Ovary (tissue), 9 donors: ENCODE data around the gene EEF1AKMT3. TPM values are rescaled to one million over a fixed set of nuclear protein-coding genes. Genes with fewer than 3 reads are reported as not detected.

ENCODE experiments used
- DNase-seq, 5 donors: peaks; one replicate each; pipeline ENCODE4 v3.0.0-alpha.2; 2019 to 2020
- H3K27ac ChIP-seq, 2 donors: fragments of 200-600 bp; one replicate each; pipeline versions ENCODE4 v1.5.1 to v1.8.0; 2019 to 2022
- H3K27me3 ChIP-seq: fragments of 200-600 bp; one replicate; pipeline ENCODE4 v1.8.0; 2022
- H3K36me3 ChIP-seq: fragments of 200-600 bp; sonication (generic); one replicate; pipeline ENCODE4 v1.5.1; 2019
- H3K4me1 ChIP-seq: one replicate; pipeline ENCODE4 v1.8.1; 2013; ENCODE audit warnings: mild to moderate bottlenecking, moderate library complexity; ENCODE audit not compliant: insufficient read depth
- H3K4me3 ChIP-seq: fragments of 200-600 bp; sonication (generic); one replicate; pipeline ENCODE4 v1.5.1; 2017
- H3K9me3 ChIP-seq, 2 donors: fragments of 200-600 bp in 1 of 2; sonication (generic) in 1 of 2; one replicate each; pipeline versions ENCODE4 v1.5.1 to v1.8.1; 2013 to 2019; ENCODE audit warnings: mild to moderate bottlenecking in 1 of 2, moderate library complexity in 1 of 2
- EP300 ChIP-seq: sonication (generic); formaldehyde crosslinking; IDR thresholded peaks from one replicate; pipeline ENCODE4 v1.6.1; 2017; ENCODE audit warnings: antibody characterized with exemption
- POLR2A ChIP-seq: fragments of 450-650 bp; IDR thresholded peaks from one replicate; pipeline ENCODE4 v1.6.1; 2017; ENCODE audit warnings: antibody characterized with exemption, mild to moderate bottlenecking, moderate library complexity
- WGBS, 3 donors: extraction: QIAGEN DNeasy Blood & Tissue Kit in 1 of 3; methylation state at CpG; one replicate each; pipeline versions ENCODE4 v1.1.5 to v1.1.7; 2013 to 2017; 5-methylcytosine and 5-hydroxymethylcytosine counted together
- intact Hi-C, 4 donors: fragments of 100-400 bp; cut with DNase I; formaldehyde crosslinking; loops; one replicate each; pipeline versions ENCODE4 v1.11.0 to v1.15.1; 2022 to 2023
- polyA plus RNA-seq, 2 donors: library from polyadenylated mRNA; stranded (reverse); fragments of 200-250 nt in 1 of 2; fragments of 350-450 nt in 1 of 2; fragmentation: Illumina TruSeq in 1 of 2; extraction: RNeasy Lipid Tissue Mini Kit (QIAGEN cat#74804) in 1 of 2; gene quantifications; one replicate each; pipeline ENCODE4 v1.2.3, GENCODE V29; 2013 to 2014
- total RNA-seq, 7 donors: library from RNA; depleted of rRNA in 2 of 7; stranded (reverse); fragments of >200 nt in 2 of 7; fragmentation: NEBNext Ultra II Directional in 3 of 7; extraction: Animal tissue kit (Norgen Biotek cat#: 25700) in 3 of 7; gene quantifications; one replicate each; pipeline versions ENCODE4 v1.1.0 to v1.2.4, GENCODE V29; 2016 to 2023
- TF ChIP-seq, protein P1 (sequence below), 3 donors: fragments of 450-650 bp in 2 of 3; fragments of 200-600 bp in 1 of 3; IDR thresholded peaks; one replicate each; pipeline versions ENCODE4 v1.5.1 to v1.8.0; 2016 to 2022; ENCODE audit warnings: antibody characterized with exemption in 3 of 3, mild to moderate bottlenecking in 1 of 3
- donor health status: DM: no; HTN: no; CAD: no; lungs with moderate emphysema.
- donor health status: DM: no; HTN: no; CAD: no.
- donor health status: Bipolar disorder and iron deficiency.
- donor health status: DM: yes; HTN: yes; CAD: no.
- donor health status: DM: no; HTN: no; CAD: no.
- donor health status: DM: yes; HTN: yes; CAD: no.

EEF1AKMT3 gene
- total and polyA plus RNA-seq, 9 donors = 10.4 to 18.0 (median 15.0) TPM

GRCh38 chr12:57755454-57756372 lies 16.7 kb upstream of the EEF1AKMT3 start:
- TF ChIP-seq POLR2A = no peak
- TF ChIP-seq EP300 = no peak
- TF ChIP-seq, protein P1, sequence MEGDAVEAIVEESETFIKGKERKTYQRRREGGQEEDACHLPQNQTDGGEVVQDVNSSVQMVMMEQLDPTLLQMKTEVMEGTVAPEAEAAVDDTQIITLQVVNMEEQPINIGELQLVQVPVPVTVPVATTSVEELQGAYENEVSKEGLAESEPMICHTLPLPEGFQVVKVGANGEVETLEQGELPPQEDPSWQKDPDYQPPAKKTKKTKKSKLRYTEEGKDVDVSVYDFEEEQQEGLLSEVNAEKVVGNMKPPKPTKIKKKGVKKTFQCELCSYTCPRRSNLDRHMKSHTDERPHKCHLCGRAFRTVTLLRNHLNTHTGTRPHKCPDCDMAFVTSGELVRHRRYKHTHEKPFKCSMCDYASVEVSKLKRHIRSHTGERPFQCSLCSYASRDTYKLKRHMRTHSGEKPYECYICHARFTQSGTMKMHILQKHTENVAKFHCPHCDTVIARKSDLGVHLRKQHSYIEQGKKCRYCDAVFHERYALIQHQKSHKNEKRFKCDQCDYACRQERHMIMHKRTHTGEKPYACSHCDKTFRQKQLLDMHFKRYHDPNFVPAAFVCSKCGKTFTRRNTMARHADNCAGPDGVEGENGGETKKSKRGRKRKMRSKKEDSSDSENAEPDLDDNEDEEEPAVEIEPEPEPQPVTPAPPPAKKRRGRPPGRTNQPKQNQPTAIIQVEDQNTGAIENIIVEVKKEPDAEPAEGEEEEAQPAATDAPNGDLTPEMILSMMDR (IDR thresholded peaks at IDR 0.05) = no peak

GRCh38 chr12:57756406-57757341 lies 15.7 kb upstream of the EEF1AKMT3 start:
- Histone ChIP-seq H3K36me3 (no peaks in the 10 kb centered on the region), H3K27me3 (no peaks in the 10 kb centered on the region), H3K4me1 (peaks cover 6% of the 10 kb centered on the region), H3K4me3 (peak overlapping the region; percentile 69), H3K27ac (no peak overlapping the region), H3K9me3 (peaks cover 0 to 10% of the 10 kb centered on the region in 2 donors)
- 76 to 81% (median 77%) methylated on average over 22 of the region's 22 CpGs for WGBS, 3 donors
- no peak for DNase-seq
- TF ChIP-seq POLR2A (no peak), EP300 (no peak)
- TF ChIP-seq, protein P1 (IDR thresholded peaks at IDR 0.05) = no peak
- intact Hi-C loops = no loop called here

More at GRCh38 chr12:57755454-57756372, 16.7 kb upstream of the EEF1AKMT3 start:
- Histone ChIP-seq H3K27me3 (no peaks in the 10 kb centered on the region), H3K9me3 (peaks cover 0 to 10% of the 10 kb centered on the region in 2 donors), H3K36me3 (no peaks in the 10 kb centered on the region), H3K27ac (peak overlapping the region in 1 of 2 donors; percentile 9), H3K4me1 (peaks cover 9% of the 10 kb centered on the region), H3K4me3 (peak overlapping the region; percentile 69)
- DNase-seq = peak in 3 of 5 donors; percentile 55 to 59 (median 55)
- intact Hi-C loops = no loop called here
- WGBS, 3 donors = 2 to 4% (median 3%) methylated on average over 29 to 76 of the region's 76 CpGs

DNA sequence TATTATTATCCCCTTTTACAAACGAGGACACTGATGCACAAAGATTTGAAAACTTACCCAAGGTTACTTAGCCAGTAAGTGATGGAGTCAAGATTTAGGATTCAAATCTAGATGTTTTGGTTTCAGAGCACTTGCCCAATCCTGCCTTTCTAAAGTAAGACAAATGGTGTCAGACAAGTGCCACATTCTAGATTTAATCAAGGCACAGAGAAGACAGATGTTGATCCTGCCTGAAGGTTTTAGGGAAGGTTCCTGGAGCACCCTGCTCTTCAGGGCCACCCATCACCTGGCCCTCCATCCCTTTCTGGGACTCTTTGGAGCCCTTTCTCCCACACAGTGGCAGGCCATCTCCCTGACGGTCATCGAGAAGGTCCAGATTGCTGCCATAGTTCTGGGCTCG lies 14.6 kb upstream of the EEF1AKMT3 start:
- no peak for TF ChIP-seq POLR2A
- no peak for TF ChIP-seq EP300
- TF ChIP-seq, protein P1 (IDR thresholded peaks at IDR 0.05) = no peak
- no peaks in the 10 kb centered on the region for H3K36me3 ChIP-seq
- H3K27me3 ChIP-seq = no peaks in the 10 kb centered on the region
- no peak overlapping the region for H3K4me3 ChIP-seq
- intact Hi-C loops = no loop called here
- H3K9me3 ChIP-seq = peaks cover 0 to 10% of the 10 kb centered on the region in 2 donors
- no peak overlapping the region for H3K27ac ChIP-seq
- DNase-seq = no peak
- peaks cover 6% of the 10 kb centered on the region for H3K4me1 ChIP-seq
- 92 to 95% (median 94%) methylated on average over 4 of the region's 4 CpGs for WGBS, 3 donors
